ENCODE results near the gene BPI.

GRCh38 chr20:38269040-38269439 is 34.9 kb upstream of the BPI start:
- no peak for TF ChIP-seq POLR2A (IDR thresholded peaks at IDR 0.05)
- TF ChIP-seq, protein P1, sequence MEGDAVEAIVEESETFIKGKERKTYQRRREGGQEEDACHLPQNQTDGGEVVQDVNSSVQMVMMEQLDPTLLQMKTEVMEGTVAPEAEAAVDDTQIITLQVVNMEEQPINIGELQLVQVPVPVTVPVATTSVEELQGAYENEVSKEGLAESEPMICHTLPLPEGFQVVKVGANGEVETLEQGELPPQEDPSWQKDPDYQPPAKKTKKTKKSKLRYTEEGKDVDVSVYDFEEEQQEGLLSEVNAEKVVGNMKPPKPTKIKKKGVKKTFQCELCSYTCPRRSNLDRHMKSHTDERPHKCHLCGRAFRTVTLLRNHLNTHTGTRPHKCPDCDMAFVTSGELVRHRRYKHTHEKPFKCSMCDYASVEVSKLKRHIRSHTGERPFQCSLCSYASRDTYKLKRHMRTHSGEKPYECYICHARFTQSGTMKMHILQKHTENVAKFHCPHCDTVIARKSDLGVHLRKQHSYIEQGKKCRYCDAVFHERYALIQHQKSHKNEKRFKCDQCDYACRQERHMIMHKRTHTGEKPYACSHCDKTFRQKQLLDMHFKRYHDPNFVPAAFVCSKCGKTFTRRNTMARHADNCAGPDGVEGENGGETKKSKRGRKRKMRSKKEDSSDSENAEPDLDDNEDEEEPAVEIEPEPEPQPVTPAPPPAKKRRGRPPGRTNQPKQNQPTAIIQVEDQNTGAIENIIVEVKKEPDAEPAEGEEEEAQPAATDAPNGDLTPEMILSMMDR (IDR thresholded peaks at IDR 0.05 in 4 of 5, conservative IDR thresholded peaks at IDR 0.05 in 1 of 5), result no peak

Measured in gastrocnemius medialis (tissue), 4 donors.